A673 (cell line): ENCODE results near the gene LINC01488. TPM values are rescaled to one million over a fixed set of nuclear protein-coding genes. Genes with fewer than 3 reads are reported as not detected.

Experiments used
- BruUV-seq: library from RNA; stranded (reverse); fragments of 400-500 nt; replicated peaks from 2 replicates; lab custom pipeline; 2021; lab: Mats Ljungman, UMichigan
- CTCF ChIA-PET: fragments of 300-600 bp; sonication (Branson Sonifier 250); formaldehyde crosslinking; loops from one replicate; lab custom pipeline; 2022; ENCODE audit warnings: antibody characterized with exemption; lab: Charles Lee
- POLR2A ChIA-PET: fragments of 300-600 bp; sonication (Branson Sonifier 250); formaldehyde crosslinking; loops from one replicate; lab custom pipeline; 2022; ENCODE audit warnings: antibody characterized with exemption; ENCODE audit not compliant: low non-redundant PET; lab: Charles Lee
- DNase-seq: peaks from one replicate; pipeline ENCODE4 v3.0.0-alpha.2; 2015; ENCODE audit warnings: low spot score
- H3K27ac ChIP-seq: fragments of 200-600 bp; sonication (generic); 2 replicates; pipeline ENCODE4 v1.5.1; 2016; ENCODE audit warnings: mixed run types, low read depth, mild to moderate bottlenecking, mixed read lengths, antibody characterized with exemption, low read length; ENCODE audit not compliant: poor library complexity, severe bottlenecking
- H3K27me3 ChIP-seq: fragments of 200-600 bp; sonication (generic); replicated peaks from 2 replicates; pipeline ENCODE4 v1.6.1; 2017; ENCODE audit warnings: mixed run types, low read depth, mild to moderate bottlenecking, mixed read lengths, antibody characterized with exemption, low read length; ENCODE audit not compliant: insufficient read depth, poor library complexity
- H3K36me3 ChIP-seq: fragments of 200-600 bp; sonication (generic); 2 replicates; pipeline ENCODE4 v1.6.1; 2016; ENCODE audit warnings: mixed run types, mild to moderate bottlenecking, mixed read lengths, antibody characterized with exemption, low read length; ENCODE audit not compliant: insufficient read depth, poor library complexity, severe bottlenecking
- H3K4me1 ChIP-seq: fragments of 200-600 bp; sonication (generic); 2 replicates; pipeline ENCODE4 v1.6.1; 2017; ENCODE audit warnings: mixed run types, mild to moderate bottlenecking, mixed read lengths, antibody characterized with exemption, low read length; ENCODE audit not compliant: insufficient read depth, poor library complexity, severe bottlenecking
- H3K4me3 ChIP-seq: fragments of 200-600 bp; sonication (generic); 2 replicates; pipeline ENCODE4 v1.5.1; 2016; ENCODE audit warnings: low read depth, mixed run types, mild to moderate bottlenecking, mixed read lengths, low read length; ENCODE audit not compliant: poor library complexity, severe bottlenecking
- H3K9me3 ChIP-seq: fragments of 200-600 bp; sonication (generic); 2 replicates; pipeline ENCODE4 v1.6.1; 2016; ENCODE audit warnings: mixed run types, low read depth, mild to moderate bottlenecking, mixed read lengths, antibody characterized with exemption, low read length; ENCODE audit not compliant: poor library complexity, severe bottlenecking
- CTCF ChIP-seq: fragments of 300-800, 200-600 bp; sonication (generic); conservative IDR thresholded peaks from 2 replicates; pipeline ENCODE4 v1.5.1; 2017; ENCODE audit warnings: low read depth, mild to moderate bottlenecking, antibody characterized with exemption, low read length, moderate library complexity, mixed read lengths
- EZH2 ChIP-seq: fragments of 200-600 bp; sonication (generic); IDR thresholded peaks from 2 replicates; pipeline ENCODE4 v1.6.1; 2017; ENCODE audit warnings: borderline replicate concordance, low read depth, mild to moderate bottlenecking, mixed read lengths, antibody characterized with exemption, low read length; ENCODE audit not compliant: poor library complexity, severe bottlenecking
- intact Hi-C: fragments of 100-400 bp; cut with micrococcal nuclease; formaldehyde crosslinking; loops from one replicate; pipeline ENCODE4 v1.10.0; 2022; ENCODE audit not compliant: unreplicated experiment
- total RNA-seq: library from RNA; stranded (reverse); gene quantifications from 2 replicates; pipeline ENCODE4 v1.2.3, GENCODE V29; 2021

Gene LINC01488
- total RNA-seq, 1 experiment from 2014 or later: not detected

GRCh38 chr11:69461272-69461962 lies 20.0 kb upstream of the LINC01488 start:
- Histone ChIP-seq H3K9me3 (peaks cover 27% of the 10 kb centered on the region), H3K4me3 (no peak overlapping the region), H3K27ac (no peak overlapping the region), H3K36me3 (no peaks in the 10 kb centered on the region), H3K4me1 (no peaks in the 10 kb centered on the region), H3K27me3 (no peaks in the 10 kb centered on the region)
- intact Hi-C loops: no loop called here
- CTCF ChIA-PET: no interaction called here
- no TSS peak for BruUV-seq
- TF ChIP-seq CTCF: no peak
- TF ChIP-seq EZH2: no peak
- POLR2A ChIA-PET: no interaction called here
- no peak for DNase-seq

GRCh38 chr11:69462106-69462951 lies 19.1 kb upstream of the LINC01488 start:
- ChIA-PET POLR2A (no interaction called here), CTCF (no interaction called here)
- BruUV-seq: no TSS peak
- Histone ChIP-seq H3K27ac (no peak overlapping the region), H3K4me3 (no peak overlapping the region), H3K36me3 (no peaks in the 10 kb centered on the region), H3K4me1 (no peaks in the 10 kb centered on the region), H3K27me3 (no peaks in the 10 kb centered on the region), H3K9me3 (peaks cover 19% of the 10 kb centered on the region)
- intact Hi-C loops: no loop called here
- TF ChIP-seq EZH2: no peak
- TF ChIP-seq CTCF: no peak
- no peak for DNase-seq

GRCh38 chr11:69463181-69463994 lies 18.1 kb upstream of the LINC01488 start:
- POLR2A ChIA-PET: interaction anchor here (1.8 kb wide), 1 partner anchor 8 kb away, joined by 3 read pairs; no protein-coding TSS in a partner anchor
- H3K36me3 ChIP-seq: no peaks in the 10 kb centered on the region
- CTCF ChIA-PET: no interaction called here

More at GRCh38 chr11:69463181-69463994, 18.1 kb upstream of the LINC01488 start:
- DNase-seq: no peak
- Histone ChIP-seq H3K27me3 (no peaks in the 10 kb centered on the region), H3K27ac (no peak overlapping the region), H3K4me1 (no peaks in the 10 kb centered on the region), H3K9me3 (peaks cover 8% of the 10 kb centered on the region), H3K4me3 (no peak overlapping the region)
- no peak for TF ChIP-seq EZH2
- no peak for TF ChIP-seq CTCF
- BruUV-seq: no TSS peak
- intact Hi-C loops: no loop called here
